NCI-H2227 (cell line): Measurements from ENCODE around the gene PIAS1.
"Not testable (repeated sequence)": the region's sequence is repeated elsewhere in the genome, so short reads cannot be mapped to it uniquely, and the experiment has no call there.

Experiments
- DNase-seq: peaks from one replicate; lab custom pipeline; 2025; ENCODE audit not compliant: unreplicated experiment; lab: John Stamatoyannopoulos, UW

PIAS1 gene

GRCh38 chr15:68232449-68232848, 178.3 kb downstream of the PIAS1 start:
- DNase-seq = no peak

- DNase-seq = no peak
These were observed 178.8 kb downstream of the PIAS1 start for GRCh38 chr15:68232937-68233336.

- DNase-seq = peak; percentile 18
These were observed 179.9 kb downstream of the PIAS1 start for GRCh38 chr15:68234060-68234459.

- DNase-seq = not testable (repeated sequence)
These were observed 180.4 kb downstream of the PIAS1 start for GRCh38 chr15:68234520-68234919.

GRCh38 chr15:68235022-68235421, 180.9 kb downstream of the PIAS1 start:
- no peak for DNase-seq

GRCh38 chr15:68239025-68239424, 184.9 kb downstream of the PIAS1 start:
- no peak for DNase-seq

GRCh38 chr15:68241088-68241935, 187.2 kb downstream of the PIAS1 start:
- DNase-seq = no peak
